MCF 10A (cell line): ENCODE results near the gene PLA2G4E. TPM values are rescaled to one million over a fixed set of nuclear protein-coding genes. Genes with fewer than 3 reads are reported as not detected.

ENCODE experiments used
- BruUV-seq: library from RNA; stranded (reverse); fragments of 400-500 nt; replicated peaks from 2 replicates; lab custom pipeline; 2021; lab: Mats Ljungman, UMichigan
- CTCF ChIA-PET: fragments of 300-600 bp; sonication (Branson Sonifier 250); formaldehyde crosslinking; extraction: SDS; loops from one replicate; lab custom pipeline; 2021; ENCODE audit warnings: antibody characterized with exemption, inconsistent platforms; lab: Yijun Ruan, JAX
- POLR2A ChIA-PET: fragments of 300-600, 350-650 bp; sonication (Branson Sonifier 250); formaldehyde crosslinking; extraction: SDS; loops from one replicate; lab custom pipeline; 2020; ENCODE audit warnings: antibody characterized with exemption, inconsistent platforms; lab: Yijun Ruan, JAX
- DNase-seq: peaks from one replicate; pipeline ENCODE4 v3.0.0-alpha.2; 2018; ENCODE audit not compliant: unreplicated experiment
- H3K27ac Mint-ChIP-seq: one replicate; pipeline ENCODE4 v1.8.0; 2022; ENCODE audit warnings: mild to moderate bottlenecking, low read depth, mixed read lengths; ENCODE audit not compliant: unreplicated experiment
- H3K27me3 Mint-ChIP-seq: one replicate; pipeline ENCODE4 v1.8.0; 2022; ENCODE audit warnings: mixed read lengths; ENCODE audit not compliant: insufficient read depth, unreplicated experiment
- H3K36me3 Mint-ChIP-seq: one replicate; pipeline ENCODE4 v1.8.0; 2022; ENCODE audit warnings: mild to moderate bottlenecking, moderate library complexity, mixed read lengths; ENCODE audit not compliant: insufficient read depth, unreplicated experiment
- H3K4me1 Mint-ChIP-seq: one replicate; pipeline ENCODE4 v1.8.0; 2022; ENCODE audit warnings: mixed read lengths; ENCODE audit not compliant: insufficient read depth, unreplicated experiment
- H3K4me3 Mint-ChIP-seq: one replicate; pipeline ENCODE4 v1.8.0; 2022; ENCODE audit warnings: mild to moderate bottlenecking, moderate library complexity, mixed read lengths; ENCODE audit not compliant: unreplicated experiment
- H3K9me3 Mint-ChIP-seq: one replicate; pipeline ENCODE4 v1.8.0; 2022; ENCODE audit warnings: mixed read lengths; ENCODE audit not compliant: unreplicated experiment
- CTCF ChIP-seq: fragments of 200-600 bp; IDR thresholded peaks from one replicate; pipeline ENCODE4 v1.8.0; 2022; ENCODE audit warnings: antibody characterized with exemption, mild to moderate bottlenecking; ENCODE audit not compliant: unreplicated experiment
- intact Hi-C: fragments of 100-400 bp; cut with micrococcal nuclease; formaldehyde crosslinking; loops from 2 replicates; pipeline ENCODE4 v1.14.1; 2022
- total RNA-seq: library from RNA; stranded (reverse); gene quantifications from 2 replicates; pipeline ENCODE4 v1.2.3, GENCODE V29; 2022

PLA2G4E gene
- total RNA-seq, 1 experiment from 2014 or later: 0.12 TPM

- no peaks in the 10 kb centered on the region for H3K9me3 Mint-ChIP-seq
- POLR2A ChIA-PET: no interaction called here
- BruUV-seq: no TSS peak
- DNase-seq: no peak
- peaks cover 11% of the 10 kb centered on the region for H3K27me3 Mint-ChIP-seq
- CTCF ChIA-PET: interaction anchor here (0.8 to 4.9 kb wide), 6 partner anchors 12 to 133 kb away, joined by 3 to 30 read pairs (median 3); no protein-coding TSS in a partner anchor
- H3K27ac Mint-ChIP-seq: no peak overlapping the region
- no peak for TF ChIP-seq CTCF
- H3K36me3 Mint-ChIP-seq: no peaks in the 10 kb centered on the region
- no peak overlapping the region for H3K4me3 Mint-ChIP-seq
- no peaks in the 10 kb centered on the region for H3K4me1 Mint-ChIP-seq
- intact Hi-C loops: no loop called here
Observed at GRCh38 chr15:42001236-42001635, 19.6 kb downstream of the PLA2G4E start.

DNA sequence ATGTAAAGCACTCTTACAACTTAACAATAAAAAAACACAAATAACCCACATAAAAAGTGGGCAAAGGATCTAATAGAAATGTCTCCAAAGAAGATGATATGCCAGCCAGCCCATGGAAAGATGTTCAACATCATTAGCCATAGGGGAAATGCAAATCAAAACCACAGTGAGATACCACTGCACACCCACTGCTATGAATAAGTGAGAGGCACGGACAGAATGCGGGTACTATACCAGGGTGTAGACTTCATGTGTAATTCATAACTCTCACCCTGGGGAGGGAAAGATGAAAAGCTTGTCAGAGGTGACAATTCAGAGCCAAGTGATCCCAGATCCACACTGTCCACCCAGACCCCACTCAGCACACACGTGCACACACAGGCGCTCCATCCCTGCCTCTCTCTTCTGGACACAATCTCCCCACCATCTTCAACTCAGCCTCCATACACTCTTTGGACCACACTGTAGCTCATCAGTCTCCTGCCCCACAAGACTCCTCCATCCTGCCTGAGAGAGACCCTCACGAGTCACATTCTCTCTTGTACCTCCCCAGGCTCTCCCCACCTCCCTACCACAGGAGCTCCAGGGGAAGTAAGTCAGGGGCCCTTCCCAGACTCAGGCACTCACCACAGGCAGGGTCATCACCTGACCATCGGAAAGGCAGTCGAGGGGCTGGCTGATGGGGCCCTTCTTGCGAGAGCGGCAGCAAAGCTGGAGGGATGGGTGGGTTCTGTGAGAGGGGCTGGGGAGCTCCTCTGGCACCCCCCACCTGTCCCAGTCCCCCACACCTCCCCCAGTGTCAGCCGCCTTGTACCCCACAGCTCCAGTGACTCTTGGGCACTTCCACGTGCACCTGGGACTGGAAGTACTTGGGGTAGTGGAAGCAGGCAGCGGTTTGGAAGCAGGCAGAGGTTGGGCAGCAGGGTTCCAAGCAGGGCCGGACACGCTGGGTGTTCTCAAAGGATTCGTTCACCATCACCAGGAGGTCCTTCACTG is 21.3 kb downstream of the PLA2G4E start:
- H3K9me3 Mint-ChIP-seq: no peaks in the 10 kb centered on the region
- intact Hi-C loops: no loop called here
- BruUV-seq: no TSS peak
- peaks cover 11% of the 10 kb centered on the region for H3K27me3 Mint-ChIP-seq
- H3K36me3 Mint-ChIP-seq: no peaks in the 10 kb centered on the region
- no peaks in the 10 kb centered on the region for H3K4me1 Mint-ChIP-seq
- no peak for DNase-seq
- H3K27ac Mint-ChIP-seq: no peak overlapping the region
- ChIA-PET CTCF (interaction anchor here (4.9 kb wide), 1 partner anchor 10 kb away, joined by 30 read pairs; no protein-coding TSS in a partner anchor), POLR2A (no interaction called here)
- no peak overlapping the region for H3K4me3 Mint-ChIP-seq
- no peak for TF ChIP-seq CTCF

- no peaks in the 10 kb centered on the region for H3K9me3 Mint-ChIP-seq
- intact Hi-C loops: no loop called here
- no peaks in the 10 kb centered on the region for H3K27me3 Mint-ChIP-seq
- H3K4me3 Mint-ChIP-seq: no peak overlapping the region
- ChIA-PET POLR2A (interaction anchor here (0.6 to 0.7 kb wide), 2 partner anchors 94 to 1513 kb away, joined by 3 read pairs; no protein-coding TSS in a partner anchor), CTCF (interaction anchor here (0.7 to 4.9 kb wide), 6 partner anchors 9 to 68 kb away, joined by 3 to 30 read pairs (median 5); no protein-coding TSS in a partner anchor)
- no peaks in the 10 kb centered on the region for H3K4me1 Mint-ChIP-seq
- no peak for DNase-seq
- no peak for TF ChIP-seq CTCF
- no peak overlapping the region for H3K27ac Mint-ChIP-seq
- no peaks in the 10 kb centered on the region for H3K36me3 Mint-ChIP-seq
- BruUV-seq: no TSS peak
Observed at GRCh38 chr15:41997845-41998244, 23.0 kb downstream of the PLA2G4E start.
